Measurements from ENCODE around the gene LCN10.

Gene LCN10

DNA sequence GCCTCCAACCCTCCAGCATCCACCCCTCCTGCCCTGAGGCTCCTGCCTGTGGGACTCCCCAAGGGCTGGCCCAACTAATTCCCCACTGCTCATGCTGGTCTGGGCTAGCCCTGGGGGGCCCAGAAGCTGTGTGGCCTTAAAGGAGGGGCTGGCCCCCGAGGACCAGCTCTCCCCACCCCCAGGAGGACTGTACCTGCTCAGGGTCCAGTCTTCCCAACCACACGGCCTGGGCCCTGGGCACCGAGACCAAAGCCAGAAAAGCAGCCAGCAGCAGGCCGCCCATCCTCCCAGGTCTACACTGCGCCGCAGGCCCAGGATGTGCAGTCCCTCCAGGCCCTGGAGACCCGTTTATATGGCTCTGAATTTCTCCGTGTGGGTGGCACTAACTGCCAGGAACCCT is 5.5 kb upstream of the LCN10 start, which contains the start of gene LCN6:
TSS of gene LCN6 (minus strand) at position 325 of the 400 bp plus-strand sequence. CDS start at position 283, 42 bp downstream.
- H3K4me3 ChIP-seq (ENCODE audit: control insufficient read depth, low read depth, low read length), result no peak within 1 kb of the TSS
- DNase-seq (ENCODE audit: low read depth), result no peak
- TF ChIP-seq, protein P1, sequence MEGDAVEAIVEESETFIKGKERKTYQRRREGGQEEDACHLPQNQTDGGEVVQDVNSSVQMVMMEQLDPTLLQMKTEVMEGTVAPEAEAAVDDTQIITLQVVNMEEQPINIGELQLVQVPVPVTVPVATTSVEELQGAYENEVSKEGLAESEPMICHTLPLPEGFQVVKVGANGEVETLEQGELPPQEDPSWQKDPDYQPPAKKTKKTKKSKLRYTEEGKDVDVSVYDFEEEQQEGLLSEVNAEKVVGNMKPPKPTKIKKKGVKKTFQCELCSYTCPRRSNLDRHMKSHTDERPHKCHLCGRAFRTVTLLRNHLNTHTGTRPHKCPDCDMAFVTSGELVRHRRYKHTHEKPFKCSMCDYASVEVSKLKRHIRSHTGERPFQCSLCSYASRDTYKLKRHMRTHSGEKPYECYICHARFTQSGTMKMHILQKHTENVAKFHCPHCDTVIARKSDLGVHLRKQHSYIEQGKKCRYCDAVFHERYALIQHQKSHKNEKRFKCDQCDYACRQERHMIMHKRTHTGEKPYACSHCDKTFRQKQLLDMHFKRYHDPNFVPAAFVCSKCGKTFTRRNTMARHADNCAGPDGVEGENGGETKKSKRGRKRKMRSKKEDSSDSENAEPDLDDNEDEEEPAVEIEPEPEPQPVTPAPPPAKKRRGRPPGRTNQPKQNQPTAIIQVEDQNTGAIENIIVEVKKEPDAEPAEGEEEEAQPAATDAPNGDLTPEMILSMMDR (IDR thresholded peaks at IDR 0.05; ENCODE audit: control insufficient read depth, insufficient read depth, low read depth, low read length, missing control alignments), result no peak

DNA sequence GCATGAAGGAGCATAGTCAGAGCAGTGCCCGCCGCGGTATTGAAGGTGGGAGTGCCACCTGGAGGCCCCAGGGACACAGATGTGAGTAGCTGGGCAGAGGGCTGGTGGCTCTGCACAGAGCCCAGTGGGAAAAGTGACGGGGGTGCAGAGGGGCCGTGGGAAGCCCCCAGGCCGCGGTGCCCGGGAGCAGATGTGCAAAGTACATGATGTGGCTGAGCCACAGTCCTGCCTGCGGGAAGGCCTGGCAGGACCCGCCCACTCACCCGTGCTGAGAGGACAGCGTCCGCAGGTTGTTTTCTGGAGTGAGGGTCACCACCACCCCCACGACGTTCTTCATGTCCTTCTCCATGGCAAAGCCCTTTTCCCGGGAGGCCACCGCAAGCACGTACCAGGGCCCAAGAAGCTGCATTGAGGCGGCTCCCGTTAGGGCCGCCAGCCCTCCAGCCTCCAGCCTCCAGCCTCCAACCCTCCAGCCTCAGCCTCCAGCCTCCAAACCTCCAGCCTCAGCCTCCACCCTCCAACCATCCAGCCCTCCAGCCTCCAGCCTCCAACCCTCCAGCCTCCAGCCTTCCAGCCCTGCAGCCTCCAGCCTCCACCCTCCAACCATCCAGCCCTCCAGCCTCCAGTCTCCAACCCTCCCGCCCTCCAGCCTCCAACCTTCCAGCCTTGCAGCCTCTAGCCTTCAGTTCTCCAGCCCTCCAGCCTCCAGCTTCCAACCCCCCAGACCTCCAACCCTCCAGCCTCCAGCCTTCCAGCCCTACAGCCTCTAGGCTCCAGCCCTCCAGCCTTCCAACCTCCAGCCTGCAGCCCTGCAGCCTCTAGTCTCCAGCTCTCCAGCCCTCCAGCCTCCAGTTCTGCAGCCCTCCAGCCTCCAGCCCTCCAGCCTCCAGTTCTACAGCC is 4.7 kb upstream of the LCN10 start:
- no peak for DNase-seq (ENCODE audit: low read depth)
- TF ChIP-seq, protein P1 (IDR thresholded peaks at IDR 0.05; ENCODE audit: control insufficient read depth, insufficient read depth, low read depth, low read length, missing control alignments), result no peak
- H3K4me3 ChIP-seq (ENCODE audit: control insufficient read depth, low read depth, low read length), result no peak overlapping the region

DNA sequence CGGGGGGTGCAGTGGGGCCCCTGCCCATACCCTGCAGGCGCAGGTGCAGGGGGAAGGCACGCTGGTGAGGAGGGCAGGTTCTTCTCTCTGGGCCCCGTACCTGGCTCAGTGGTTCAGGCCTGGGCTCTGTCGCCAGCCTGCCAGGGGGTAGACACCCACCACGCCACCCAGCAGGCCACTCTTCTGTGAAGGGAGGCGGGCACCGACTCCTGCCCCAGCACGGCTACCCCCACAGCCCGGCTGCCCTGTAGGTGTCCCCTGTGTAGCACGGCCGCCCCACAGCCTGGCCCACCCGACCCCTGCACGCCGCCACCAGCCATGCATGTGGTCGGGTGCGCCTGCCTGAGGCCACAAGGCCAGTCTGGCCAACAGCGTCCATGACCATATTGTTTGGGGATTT is 3.9 kb upstream of the LCN10 start:
- H3K4me3 ChIP-seq (ENCODE audit: control insufficient read depth, low read depth, low read length), result no peak overlapping the region
- TF ChIP-seq, protein P1 (IDR thresholded peaks at IDR 0.05; ENCODE audit: control insufficient read depth, insufficient read depth, low read depth, low read length, missing control alignments), result no peak
- DNase-seq (ENCODE audit: low read depth), result no peak

DNA sequence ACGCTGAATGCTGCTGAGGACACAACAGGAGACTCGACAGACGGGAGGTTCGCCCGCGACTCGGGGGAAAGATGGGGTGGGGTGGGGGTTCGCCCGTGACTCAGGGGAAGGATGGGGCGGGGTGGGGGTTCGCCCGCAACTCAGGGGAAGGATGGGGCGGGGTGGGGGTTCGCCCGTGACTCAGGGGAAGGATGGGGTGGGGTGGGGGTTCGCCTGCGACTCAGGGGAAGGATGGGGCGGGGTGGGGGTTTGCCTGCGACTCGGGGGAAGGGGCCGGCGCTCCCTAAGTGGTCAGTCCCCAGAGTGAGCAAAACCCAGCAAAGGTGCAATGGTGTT is 3.4 kb upstream of the LCN10 start:
- no peak for DNase-seq (ENCODE audit: low read depth)
- H3K4me3 ChIP-seq (ENCODE audit: control insufficient read depth, low read depth, low read length), result no peak overlapping the region
- TF ChIP-seq, protein P1 (IDR thresholded peaks at IDR 0.05; ENCODE audit: control insufficient read depth, insufficient read depth, low read depth, low read length, missing control alignments), result no peak

DNA sequence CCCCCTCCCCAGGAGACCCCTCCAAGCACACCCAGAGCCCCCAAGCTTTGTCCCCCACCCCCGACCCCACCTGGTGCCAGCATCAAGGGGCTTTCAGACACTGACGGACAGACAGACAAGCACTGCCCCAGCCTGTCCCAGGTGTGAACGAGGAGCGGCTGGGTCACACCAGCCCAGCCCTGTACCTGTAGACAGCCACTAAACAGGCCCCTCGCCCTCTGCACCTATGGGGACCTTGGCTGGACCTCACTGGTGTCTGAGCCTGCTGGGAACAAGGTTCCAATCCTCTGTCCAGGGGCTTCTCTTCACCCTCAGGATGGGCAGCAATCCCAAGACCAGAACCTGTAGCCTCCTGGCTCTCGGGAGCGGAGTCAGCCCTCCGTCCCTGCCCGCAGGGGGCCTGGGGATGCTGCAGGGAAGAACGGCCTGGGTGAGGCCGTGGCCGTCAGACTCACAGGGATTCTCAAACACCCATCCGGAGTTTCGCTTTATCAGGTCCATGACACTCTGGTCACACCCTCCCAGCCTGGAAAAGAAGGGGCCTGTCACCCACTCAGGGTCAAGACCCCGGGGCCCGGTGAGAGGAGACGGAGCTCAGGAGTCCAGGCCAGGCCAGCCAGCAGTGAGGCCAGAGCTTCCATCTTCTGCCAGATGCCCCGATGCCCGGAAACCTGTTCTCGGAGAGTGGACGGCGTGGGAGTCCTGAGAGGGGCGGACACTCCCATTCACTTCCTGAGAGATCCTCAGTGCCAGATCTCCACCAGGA is 2.8 kb upstream of the LCN10 start:
- DNase-seq (ENCODE audit: low read depth), result no peak
- no peak overlapping the region for H3K4me3 ChIP-seq (ENCODE audit: control insufficient read depth, low read depth, low read length)
- TF ChIP-seq, protein P1 (IDR thresholded peaks at IDR 0.05; ENCODE audit: control insufficient read depth, insufficient read depth, low read depth, low read length, missing control alignments), result no peak

DNA sequence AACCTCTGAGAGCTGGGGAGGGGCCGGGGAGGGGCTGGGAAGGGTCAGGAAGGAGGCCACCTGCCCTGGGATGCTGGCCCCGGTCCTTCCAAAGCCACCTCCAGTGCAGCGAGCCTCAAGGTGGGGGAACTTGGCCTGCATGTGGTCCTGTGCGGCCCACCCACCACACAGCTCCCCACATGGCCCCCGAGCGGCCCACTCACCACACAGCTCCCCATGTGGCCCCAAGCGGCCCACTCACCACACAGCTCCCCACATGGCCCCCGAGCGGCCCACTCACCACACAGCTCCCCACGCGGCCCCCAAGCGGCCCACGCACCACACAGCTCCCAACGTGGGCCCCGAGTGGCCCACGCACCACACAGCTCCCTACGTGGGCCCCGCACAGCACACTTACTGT is 2.0 kb upstream of the LCN10 start:
- DNase-seq (ENCODE audit: low read depth), result no peak
- TF ChIP-seq, protein P1 (IDR thresholded peaks at IDR 0.05; ENCODE audit: control insufficient read depth, insufficient read depth, low read depth, low read length, missing control alignments), result no peak
- no peak overlapping the region for H3K4me3 ChIP-seq (ENCODE audit: control insufficient read depth, low read depth, low read length)
